ENCODE data around the gene SIRT3.
"Not testable (repeated sequence)": the region's sequence is repeated elsewhere in the genome, so short reads cannot be mapped to it uniquely, and the experiment has no call there.

The SIRT3 gene

GRCh38 chr11:268716-269145 is 32.6 kb upstream of the SIRT3 start:
- Histone ChIP-seq H3K4me3 (replicated peaks; ENCODE audit: insufficient read depth, low read length) (peak overlapping the region; percentile 23), H3K27ac (replicated peaks) (peak overlapping the region; percentile 99)
- not testable (repeated sequence) for H3K27me3 ChIP-seq (ENCODE audit: insufficient read depth, poor library complexity, severe bottlenecking)
- peak; percentile 5 for TF ChIP-seq CTCF (IDR thresholded peaks at IDR 0.05; ENCODE audit: insufficient read depth, low read length)
- TF ChIP-seq POLR2AphosphoS5 (IDR thresholded peaks at IDR 0.05; ENCODE audit: low read depth) = peak; percentile 69; the same call in 1 of the 2 replicates
- DNase-seq (ENCODE audit: low read depth in 1 of 2, low spot score in 1 of 2) = peak; percentile 78 to 82

- Histone ChIP-seq H3K27ac (replicated peaks) (peak overlapping the region; percentile 99), H3K4me3 (replicated peaks; ENCODE audit: insufficient read depth, low read length) (peak overlapping the region; percentile 46), H3K27me3 (ENCODE audit: insufficient read depth, poor library complexity, severe bottlenecking) (no peaks in the 10 kb centered on the region)
- TF ChIP-seq GABPA (IDR thresholded peaks at IDR 0.05; ENCODE audit: low read depth) (no peak), REST (IDR thresholded peaks at IDR 0.05; ENCODE audit: insufficient replicate concordance, low read depth) (no peak), CTCF (IDR thresholded peaks at IDR 0.05; ENCODE audit: insufficient read depth, low read length) (no peak), POLR2AphosphoS5 (IDR thresholded peaks at IDR 0.05; ENCODE audit: low read depth) (no peak), SPI1 (IDR thresholded peaks at IDR 0.05; ENCODE audit: borderline replicate concordance, low read depth) (no peak)
- DNase-seq (ENCODE audit: low read depth in 1 of 2, low spot score in 1 of 2) = peak; percentile 61 to 75
These were observed 31.4 kb upstream of the SIRT3 start for GRCh38 chr11:267491-267994.

GRCh38 chr11:266676-267439 is 30.7 kb upstream of the SIRT3 start:
- no peaks in the 10 kb centered on the region for H3K27me3 ChIP-seq (ENCODE audit: insufficient read depth, poor library complexity, severe bottlenecking)
- DNase-seq (ENCODE audit: low read depth in 1 of 2, low spot score in 1 of 2) = peak; percentile 48 to 59
- TF ChIP-seq REST (IDR thresholded peaks at IDR 0.05; ENCODE audit: insufficient replicate concordance, low read depth) = no peak
- no peak for TF ChIP-seq CTCF (IDR thresholded peaks at IDR 0.05; ENCODE audit: insufficient read depth, low read length)
- no peak for TF ChIP-seq GABPA (IDR thresholded peaks at IDR 0.05; ENCODE audit: low read depth)
- TF ChIP-seq POLR2AphosphoS5 (IDR thresholded peaks at IDR 0.05; ENCODE audit: low read depth) = no peak
- no peak for TF ChIP-seq SPI1 (IDR thresholded peaks at IDR 0.05; ENCODE audit: borderline replicate concordance, low read depth)
- no peak overlapping the region for H3K27ac ChIP-seq (replicated peaks)
- no peak overlapping the region for H3K4me3 ChIP-seq (replicated peaks; ENCODE audit: insufficient read depth, low read length)

All from HL-60 (cell line).